Suprapubic skin (tissue), 4 donors: ENCODE data around the gene PDE6B.

Experiments used
- EP300 ChIP-seq: sonication (generic); formaldehyde crosslinking; IDR thresholded peaks from one replicate; pipeline ENCODE4 v1.6.1; 2017; ENCODE audit warnings: antibody characterized with exemption
- POLR2A ChIP-seq, 2 donors: fragments of 450-650 bp; IDR thresholded peaks; one replicate each; pipeline ENCODE4 v1.6.1; 2017; ENCODE audit warnings: antibody characterized with exemption in 2 of 2, mild to moderate bottlenecking in 2 of 2, moderate library complexity in 2 of 2
- POLR2AphosphoS5 ChIP-seq, 3 donors: sonication (generic); formaldehyde crosslinking; IDR thresholded peaks; one replicate each; pipeline ENCODE4 v1.6.1; 2017; ENCODE audit warnings: antibody characterized with exemption in 3 of 3
- TF ChIP-seq, protein P1 (sequence below), 2 donors: fragments of 200-600 bp in 1 of 2; fragments of 450-650 bp in 1 of 2; sonication (generic) in 1 of 2; IDR thresholded peaks; one replicate each; pipeline ENCODE4 v1.5.1; 2016 to 2019; ENCODE audit warnings: antibody characterized with exemption in 2 of 2, mild to moderate bottlenecking in 1 of 2, moderate library complexity in 1 of 2

- TF ChIP-seq, protein P1, sequence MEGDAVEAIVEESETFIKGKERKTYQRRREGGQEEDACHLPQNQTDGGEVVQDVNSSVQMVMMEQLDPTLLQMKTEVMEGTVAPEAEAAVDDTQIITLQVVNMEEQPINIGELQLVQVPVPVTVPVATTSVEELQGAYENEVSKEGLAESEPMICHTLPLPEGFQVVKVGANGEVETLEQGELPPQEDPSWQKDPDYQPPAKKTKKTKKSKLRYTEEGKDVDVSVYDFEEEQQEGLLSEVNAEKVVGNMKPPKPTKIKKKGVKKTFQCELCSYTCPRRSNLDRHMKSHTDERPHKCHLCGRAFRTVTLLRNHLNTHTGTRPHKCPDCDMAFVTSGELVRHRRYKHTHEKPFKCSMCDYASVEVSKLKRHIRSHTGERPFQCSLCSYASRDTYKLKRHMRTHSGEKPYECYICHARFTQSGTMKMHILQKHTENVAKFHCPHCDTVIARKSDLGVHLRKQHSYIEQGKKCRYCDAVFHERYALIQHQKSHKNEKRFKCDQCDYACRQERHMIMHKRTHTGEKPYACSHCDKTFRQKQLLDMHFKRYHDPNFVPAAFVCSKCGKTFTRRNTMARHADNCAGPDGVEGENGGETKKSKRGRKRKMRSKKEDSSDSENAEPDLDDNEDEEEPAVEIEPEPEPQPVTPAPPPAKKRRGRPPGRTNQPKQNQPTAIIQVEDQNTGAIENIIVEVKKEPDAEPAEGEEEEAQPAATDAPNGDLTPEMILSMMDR (IDR thresholded peaks at IDR 0.05) = no peak
- TF ChIP-seq POLR2A (IDR thresholded peaks at IDR 0.05) (no peak), POLR2AphosphoS5 (IDR thresholded peaks at IDR 0.05) (no peak), EP300 (no peak)
These were observed 81.6 kb downstream of the PDE6B start for GRCh38 chr4:706834-707598.
